ENCODE data around the gene ACADS.
A peak's percentile ranks its signal among the peaks of the same experiment; 100 is the strongest.
"Not testable (repeated sequence)": the region's sequence is repeated elsewhere in the genome, so short reads cannot be mapped to it uniquely, and the experiment has no call there.

ACADS gene

DNA sequence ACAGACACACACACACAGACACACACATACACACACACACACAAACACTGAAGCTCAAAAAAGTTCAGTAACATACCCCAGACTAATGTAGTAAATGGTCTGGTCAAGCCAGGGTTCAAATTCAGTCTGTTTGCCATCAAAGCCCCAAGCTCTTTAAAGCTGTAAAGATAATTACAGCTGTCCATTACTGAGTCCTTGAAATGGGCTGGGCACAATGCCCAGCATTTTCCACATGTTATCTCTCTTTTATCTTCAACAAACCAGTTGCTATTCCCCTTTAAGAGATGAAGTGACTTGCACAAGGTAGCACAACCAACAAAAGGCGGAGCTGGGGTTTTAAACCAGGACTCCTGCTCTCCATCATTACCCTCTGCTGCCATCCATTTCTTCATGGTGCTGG, 23.0 kb upstream of the ACADS start:
- DNase-seq, result peak in 1 of 2 experiments; percentile 17

GRCh38 chr12:120703311-120703942, 22.2 kb upstream of the ACADS start:
- no peak for DNase-seq

GRCh38 chr12:120705618-120706017, 20.0 kb upstream of the ACADS start:
- no peak for DNase-seq

DNA sequence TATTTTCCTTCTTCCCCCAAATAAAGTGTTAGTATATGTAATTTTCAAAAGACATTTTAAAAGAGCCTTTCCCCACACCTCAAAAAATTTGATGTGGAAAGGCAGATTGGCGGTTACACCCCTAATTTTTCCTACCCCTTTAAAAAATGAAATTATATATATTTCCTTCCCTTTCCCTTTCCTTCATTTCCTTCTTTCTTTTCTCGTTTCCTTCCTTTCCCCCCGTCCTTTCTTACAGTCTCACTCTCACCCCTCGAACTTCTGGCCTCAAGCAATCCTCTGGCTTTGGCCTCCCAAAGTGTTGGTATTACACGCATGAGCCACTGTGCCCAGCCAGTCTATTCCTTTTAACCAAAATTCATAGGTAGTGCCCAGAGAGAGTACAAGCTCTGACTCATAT, 19.6 kb upstream of the ACADS start:
- no peak for DNase-seq

- no peak for DNase-seq
Observed at GRCh38 chr12:120708651-120709050, 17.0 kb upstream of the ACADS start.

- peak; percentile 24 to 65 for DNase-seq
Observed at GRCh38 chr12:120710031-120710804, 15.4 kb upstream of the ACADS start, which contains the start of gene UNC119B. TSS of gene UNC119B (plus strand) at chr12:120710458. CDS start at chr12:120710475, 17 bp downstream.

DNA sequence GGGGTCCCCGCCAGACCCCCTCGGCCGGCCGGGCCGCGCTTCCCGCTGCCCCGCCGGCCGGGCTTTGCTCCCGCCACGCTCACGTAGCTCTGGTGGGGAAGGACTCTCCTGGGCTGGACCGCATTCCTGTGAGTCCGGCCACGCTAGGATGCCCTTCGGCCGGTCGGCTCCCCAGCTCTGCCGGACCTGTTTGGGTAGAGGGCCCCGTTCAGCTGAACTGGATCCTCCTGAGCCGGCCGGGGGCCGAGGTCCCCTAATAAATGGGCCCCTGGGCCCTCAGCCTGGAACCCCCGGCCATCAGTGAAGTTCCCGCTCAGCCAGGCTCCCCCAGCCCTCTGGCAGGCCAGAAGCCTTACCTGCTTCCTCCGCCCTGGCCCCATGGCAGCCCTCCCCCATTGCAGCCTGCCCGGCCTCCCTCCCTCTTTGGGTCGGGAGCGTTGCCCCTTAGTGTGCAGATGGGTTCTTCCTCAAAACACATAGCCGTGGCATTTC, 14.8 kb upstream of the ACADS start:
- no peak for DNase-seq

GRCh38 chr12:120711411-120711810, 14.2 kb upstream of the ACADS start:
- no peak for DNase-seq

DNA sequence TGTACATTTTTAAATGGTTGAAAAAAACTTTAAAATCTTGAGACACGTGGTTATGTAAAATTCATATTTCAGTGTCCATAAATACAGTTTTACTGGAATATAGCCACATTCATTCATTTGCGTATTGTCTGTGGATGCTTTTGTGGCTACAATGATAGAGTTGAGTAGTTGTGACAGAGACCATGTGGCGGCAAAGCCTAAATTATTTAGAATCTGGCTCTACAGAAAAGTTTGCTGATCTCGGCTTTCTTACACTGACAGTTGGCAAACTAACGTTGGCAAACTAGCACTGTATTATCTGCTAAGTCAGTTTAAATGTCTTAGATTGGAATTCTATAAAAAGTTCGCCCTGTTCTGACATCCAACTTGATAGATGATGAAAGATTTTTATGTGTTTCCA, 13.0 kb upstream of the ACADS start:
- no peak for DNase-seq

- peak; percentile 68 to 77 for DNase-seq
Observed at GRCh38 chr12:120713861-120714482, 11.7 kb upstream of the ACADS start.

GRCh38 chr12:120718055-120718454, 7.6 kb upstream of the ACADS start:
- no peak for DNase-seq

- DNase-seq, result no peak
Observed at GRCh38 chr12:120719072-120719471, 6.6 kb upstream of the ACADS start.

DNA sequence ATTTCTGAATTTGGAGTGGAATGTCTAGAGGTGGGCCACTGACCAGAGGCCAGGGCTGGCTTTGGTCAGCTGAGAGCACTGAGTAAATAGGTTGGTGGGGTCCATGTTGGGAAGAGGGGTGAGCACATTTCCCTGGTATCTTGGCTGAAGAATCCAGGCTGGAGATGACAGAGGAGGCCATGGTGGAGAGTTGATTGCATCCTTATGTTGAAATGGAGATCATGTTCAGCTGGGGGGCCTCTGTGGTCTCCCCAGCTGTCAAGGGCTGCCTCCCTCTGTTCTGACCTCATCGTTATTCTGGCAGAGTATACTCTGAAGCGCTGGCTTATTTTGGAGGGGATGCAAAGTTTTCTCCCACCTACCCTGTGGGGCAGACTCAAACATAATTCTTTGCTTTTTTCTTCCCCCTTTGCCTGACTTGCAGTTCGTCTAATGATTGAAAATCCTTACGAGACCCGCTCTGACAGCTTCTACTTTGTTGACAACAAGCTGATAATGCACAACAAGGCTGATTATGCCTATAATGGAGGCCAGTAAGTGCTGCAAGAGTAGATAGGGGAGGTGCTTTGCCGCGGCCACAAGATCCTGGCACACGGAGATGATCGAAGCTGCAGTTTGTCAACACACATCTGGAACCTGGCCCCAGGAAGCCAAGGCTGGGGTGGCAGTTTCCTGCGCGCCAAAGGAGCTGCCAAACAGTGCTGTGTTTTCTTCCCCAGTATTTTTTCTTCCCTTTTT, 6.0 kb upstream of the ACADS start:
- no peak for DNase-seq

DNA sequence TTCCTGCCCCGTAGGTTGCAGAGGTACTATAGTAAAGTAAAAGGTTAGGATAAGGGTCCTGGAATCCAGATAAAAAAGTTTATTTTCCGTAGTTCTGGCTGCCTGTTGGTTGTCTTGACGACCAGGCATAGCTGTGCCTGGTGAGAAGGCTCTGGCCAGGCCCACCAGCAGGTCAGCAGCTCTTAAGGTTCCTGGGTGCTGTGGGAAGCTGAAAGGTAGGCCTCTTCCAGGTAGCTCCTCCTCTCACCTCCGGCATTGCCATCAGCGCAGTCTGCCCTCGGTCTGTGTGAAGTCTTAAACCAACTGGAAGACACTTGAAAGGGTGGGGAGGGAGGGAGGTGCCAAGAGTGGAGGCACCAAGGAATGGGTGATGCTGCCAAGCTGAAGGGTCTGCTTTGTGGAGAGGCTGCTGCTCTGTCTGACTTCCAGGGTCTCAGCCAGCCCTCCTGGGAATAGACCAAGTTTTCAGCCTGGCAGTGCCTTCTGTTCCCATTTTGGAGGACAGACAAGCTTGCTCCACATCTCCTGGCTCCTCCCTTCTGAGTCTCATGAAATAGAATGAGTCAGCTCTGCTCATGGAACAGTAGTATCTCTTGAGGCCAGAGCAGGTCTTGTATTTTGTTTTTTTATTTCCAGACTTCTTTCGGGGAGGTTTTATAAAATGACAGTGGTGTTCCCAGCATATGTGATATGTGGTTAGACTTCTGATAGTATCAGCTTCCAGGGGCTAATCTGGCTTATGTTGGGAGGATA, 5.2 kb upstream of the ACADS start:
- DNase-seq, result no peak

- DNase-seq, result no peak
Observed at GRCh38 chr12:120720987-120721801, 4.4 kb upstream of the ACADS start.

DNA sequence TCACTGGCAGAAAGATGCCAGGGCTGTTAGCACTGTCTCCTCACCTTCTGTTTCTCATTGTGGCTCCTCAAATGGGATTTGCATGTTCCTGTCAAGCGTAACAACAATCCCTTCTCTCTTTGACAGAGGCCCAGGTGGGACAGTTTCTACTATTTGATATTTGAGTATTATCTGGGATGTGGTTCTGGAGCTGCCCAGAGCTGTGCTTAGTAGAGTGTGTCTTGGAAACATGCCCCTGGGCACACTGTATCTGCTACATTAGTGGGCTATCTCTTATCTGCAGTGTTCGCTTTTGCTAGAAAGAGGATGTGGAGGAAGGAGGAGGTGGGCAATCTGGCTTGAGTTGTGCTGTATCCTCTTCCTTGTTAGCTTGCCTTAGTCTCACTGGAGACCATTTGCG, 3.8 kb upstream of the ACADS start:
- no peak for DNase-seq

DNA sequence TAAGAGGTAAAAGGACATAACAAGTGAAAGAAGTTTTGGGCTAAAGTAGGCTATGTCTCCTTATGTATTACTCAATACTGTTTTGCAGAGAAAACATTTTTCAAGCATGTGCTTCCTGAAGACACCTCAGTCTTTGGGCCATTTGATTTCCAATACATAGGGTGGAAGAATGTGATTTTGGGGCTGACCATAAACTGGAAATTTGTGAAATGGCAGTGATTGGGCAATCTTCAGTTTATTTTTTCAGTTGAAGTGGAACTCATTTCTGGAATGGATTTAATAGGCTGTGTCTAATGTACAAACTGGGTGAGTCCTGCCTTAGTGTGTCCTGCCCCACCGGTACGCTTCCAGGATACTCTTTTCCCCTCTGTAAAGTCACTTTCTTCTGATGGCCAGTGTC, 2.8 kb upstream of the ACADS start:
- no peak for DNase-seq

GRCh38 chr12:120724720-120725119, 906 bp upstream of the ACADS start:
- no peak for DNase-seq

DNA sequence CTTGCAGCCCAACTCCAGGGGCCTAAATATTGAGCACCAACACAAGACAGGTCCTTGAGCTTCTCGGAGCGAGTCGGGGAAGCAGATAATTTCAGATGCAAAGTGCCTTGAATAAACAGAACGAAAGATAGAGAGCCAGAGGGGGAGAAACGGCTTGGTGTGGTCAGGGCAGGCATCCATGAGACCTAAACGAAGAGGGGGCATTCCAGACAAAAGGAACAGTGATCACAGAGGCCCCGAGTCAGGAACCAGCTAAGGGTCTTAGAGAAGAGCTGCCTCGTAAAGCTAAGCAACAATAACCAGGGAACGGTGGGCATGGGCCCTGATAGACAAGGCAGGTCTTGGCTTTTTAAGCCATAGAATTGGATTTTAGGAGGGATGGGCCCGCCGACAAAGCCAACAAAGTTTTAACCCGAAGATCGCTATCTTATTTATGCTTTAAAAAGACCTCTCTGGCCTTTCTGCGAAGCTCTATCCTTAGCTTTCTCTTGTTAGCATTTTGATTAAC, 421 bp upstream of the ACADS start:
- DNase-seq, result no peak

DNA sequence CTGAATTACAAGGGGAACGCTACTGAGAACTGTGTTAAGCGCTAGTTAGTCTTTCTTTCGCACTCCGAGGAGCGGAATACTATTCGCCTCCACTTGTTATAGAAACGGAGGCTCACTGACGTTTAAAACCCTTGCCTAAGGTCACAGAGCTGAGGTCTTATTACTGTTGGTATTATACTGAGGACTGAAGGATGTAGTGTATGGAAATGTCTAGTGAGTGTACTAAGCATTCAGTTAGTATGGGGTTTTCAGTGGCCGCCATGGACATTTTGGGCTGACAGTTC, 826 bp downstream of the ACADS start:
- no peak for DNase-seq

- DNase-seq, result no peak
Observed at GRCh38 chr12:120726961-120727360, 1.3 kb downstream of the ACADS start.

- DNase-seq, result not testable (repeated sequence)
Observed at GRCh38 chr12:120732198-120732597, 6.6 kb downstream of the ACADS start.
